Lower lobe of right lung (tissue), 2 donors: ENCODE data around the gene DPCD. TPM values are rescaled to one million over a fixed set of nuclear protein-coding genes. Genes with fewer than 3 reads are reported as not detected.
A peak's percentile ranks its signal among the peaks of the same experiment; 100 is the strongest.

Source experiments
- ATAC-seq, 2 donors: fragments of 200-7000 bp; cut with Tn5 transposase; one replicate each; pipeline ENCODE4 v1.9.1; 2020 to 2022; ENCODE audit warnings: mild to moderate bottlenecking in 2 of 2, moderate library complexity in 2 of 2
- DNase-seq: peaks from one replicate; pipeline ENCODE4 v3.0.0-alpha.2; 2020
- H3K27ac ChIP-seq: fragments of 200-600 bp; one replicate; pipeline ENCODE4 v1.8.0; 2022
- H3K27me3 ChIP-seq: fragments of 200-600 bp; one replicate; pipeline ENCODE4 v1.8.0; 2022; ENCODE audit warnings: low read depth
- H3K36me3 ChIP-seq: fragments of 200-600 bp; one replicate; pipeline ENCODE4 v1.8.0; 2022; ENCODE audit warnings: mild to moderate bottlenecking
- H3K4me1 ChIP-seq: fragments of 200-600 bp; one replicate; pipeline ENCODE4 v1.8.0; 2022
- H3K4me3 ChIP-seq: fragments of 200-600 bp; one replicate; pipeline ENCODE4 v1.8.0; 2022; ENCODE audit warnings: mild to moderate bottlenecking
- H3K9me3 ChIP-seq: fragments of 200-600 bp; one replicate; pipeline ENCODE4 v1.8.0; 2022
- intact Hi-C: fragments of 100-400 bp; cut with DNase I; formaldehyde crosslinking; loops from one replicate; pipeline ENCODE4 v1.11.0; 2022
- long read RNA-seq: library from polyadenylated mRNA; unstranded; transcript quantifications from one replicate; pipeline ENCODE4 v2.0.0, GENCODE V29; 2021
- total RNA-seq: library from RNA; stranded (reverse); fragmentation: NEBNext Ultra II Directional; extraction: Animal tissue kit (Norgen Biotek cat#: 25700); gene quantifications from one replicate; pipeline ENCODE4 v1.2.1, GENCODE V29; 2021
- TF ChIP-seq, protein P1 (sequence below): fragments of 200-600 bp; IDR thresholded peaks from one replicate; pipeline ENCODE4 v1.8.0; 2022; ENCODE audit warnings: antibody characterized with exemption, mild to moderate bottlenecking
- donor health status: DM: no; HTN: yes; CAD: no; lungs with severe emphysema.

DPCD gene
- 12.9 TPM for total RNA-seq
- long read RNA-seq, transcript DPCD-202 (6 exons, 858 nt) = major isoform, 20 of 35 reads
- long read RNA-seq, partial matches to known transcripts = 2 of 35 reads
- long read RNA-seq, other reads (novel, unspliced or antisense) = 13 of 35 reads

DNA sequence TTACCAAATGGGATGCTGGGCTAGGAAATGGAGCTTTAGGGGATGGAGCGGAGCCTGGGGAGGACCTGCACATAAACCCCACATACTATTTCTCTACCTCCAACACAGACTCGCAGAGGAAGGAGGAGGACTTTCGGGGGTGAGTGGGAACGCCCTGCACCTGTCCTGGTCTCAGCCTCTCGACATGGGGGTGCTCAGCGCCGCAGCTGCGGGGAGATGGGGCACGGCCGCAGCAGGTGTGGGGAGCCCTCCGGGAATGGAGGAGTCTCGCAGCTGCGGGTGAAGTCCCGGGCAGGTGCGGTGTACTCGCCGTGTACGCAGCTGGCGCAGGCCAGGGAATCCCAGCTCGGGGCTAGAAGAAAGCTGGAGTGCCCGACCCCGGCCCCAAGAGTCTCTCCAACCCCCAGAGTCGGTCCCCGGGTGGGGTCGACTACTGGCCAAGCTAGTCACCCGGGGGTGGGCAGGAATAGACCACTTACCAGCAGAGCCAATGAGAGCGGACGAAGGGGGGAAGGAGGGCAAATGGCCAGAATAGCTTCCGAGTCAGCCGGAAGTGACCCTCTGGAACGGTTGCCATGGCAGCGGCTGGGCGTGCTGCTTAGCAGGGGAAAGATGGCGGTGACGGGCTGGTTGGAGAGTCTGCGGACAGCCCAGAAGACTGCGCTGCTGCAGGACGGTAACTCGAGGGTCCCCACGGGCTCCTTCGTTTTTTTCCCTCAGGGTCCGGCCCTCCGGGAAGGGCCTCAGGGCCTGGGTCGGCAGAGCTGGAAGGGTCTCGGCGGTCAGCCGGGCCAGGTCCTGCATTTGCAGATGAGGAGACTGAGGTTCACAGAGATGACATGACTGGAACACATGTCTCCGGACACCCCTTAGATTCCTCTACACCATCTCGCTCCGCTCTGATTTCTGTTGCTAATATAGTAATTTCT is at the start of gene DPCD, which contains the start of gene POLL:
Gene DPCD (plus strand): TSS at position 597 of the 929 bp plus-strand sequence. CDS start 16 bp downstream, at position 613.
Gene POLL (minus strand): TSS at position 533 of the 929 bp plus-strand sequence. CDS start 897 bp downstream, outside the sequence.
- Histone ChIP-seq H3K27ac (peak within 1 kb of the TSS; percentile 76), H3K36me3 (peaks cover 28% of the 10 kb centered on the region), H3K4me1 (peaks cover 32% of the 10 kb centered on the region), H3K27me3 (no peaks in the 10 kb centered on the region), H3K9me3 (no peaks in the 10 kb centered on the region), H3K4me3 (peak within 1 kb of the TSS; percentile 86)
- DNase-seq (peak; percentile 98), ATAC-seq (peak; percentile 94 to 99)
- TF ChIP-seq, protein P1, sequence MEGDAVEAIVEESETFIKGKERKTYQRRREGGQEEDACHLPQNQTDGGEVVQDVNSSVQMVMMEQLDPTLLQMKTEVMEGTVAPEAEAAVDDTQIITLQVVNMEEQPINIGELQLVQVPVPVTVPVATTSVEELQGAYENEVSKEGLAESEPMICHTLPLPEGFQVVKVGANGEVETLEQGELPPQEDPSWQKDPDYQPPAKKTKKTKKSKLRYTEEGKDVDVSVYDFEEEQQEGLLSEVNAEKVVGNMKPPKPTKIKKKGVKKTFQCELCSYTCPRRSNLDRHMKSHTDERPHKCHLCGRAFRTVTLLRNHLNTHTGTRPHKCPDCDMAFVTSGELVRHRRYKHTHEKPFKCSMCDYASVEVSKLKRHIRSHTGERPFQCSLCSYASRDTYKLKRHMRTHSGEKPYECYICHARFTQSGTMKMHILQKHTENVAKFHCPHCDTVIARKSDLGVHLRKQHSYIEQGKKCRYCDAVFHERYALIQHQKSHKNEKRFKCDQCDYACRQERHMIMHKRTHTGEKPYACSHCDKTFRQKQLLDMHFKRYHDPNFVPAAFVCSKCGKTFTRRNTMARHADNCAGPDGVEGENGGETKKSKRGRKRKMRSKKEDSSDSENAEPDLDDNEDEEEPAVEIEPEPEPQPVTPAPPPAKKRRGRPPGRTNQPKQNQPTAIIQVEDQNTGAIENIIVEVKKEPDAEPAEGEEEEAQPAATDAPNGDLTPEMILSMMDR = no peak
- intact Hi-C loops = no loop called here

DNA sequence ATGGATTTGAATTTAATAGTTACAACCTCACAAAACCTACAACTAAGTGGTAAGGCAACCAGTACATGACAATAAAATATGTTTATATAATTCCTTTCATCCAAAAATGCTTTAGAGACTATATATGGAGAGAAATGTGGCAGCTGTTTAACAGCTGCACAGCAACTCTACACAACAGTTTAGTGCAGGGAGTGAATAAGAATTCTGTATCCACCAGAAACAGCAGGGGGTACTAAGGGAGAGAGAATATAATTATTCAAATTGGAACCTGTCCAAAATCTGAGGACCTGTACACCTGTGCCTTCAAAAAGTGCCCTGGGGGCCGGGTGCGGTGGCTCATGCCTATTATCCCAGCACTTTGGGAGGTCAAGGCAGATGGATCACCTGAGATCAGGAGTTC is 49.7 kb upstream of the DPCD start:
- Histone ChIP-seq H3K4me1 (peaks cover 4% of the 10 kb centered on the region), H3K4me3 (no peak overlapping the region), H3K27me3 (no peaks in the 10 kb centered on the region), H3K27ac (no peak overlapping the region), H3K36me3 (peaks cover 41% of the 10 kb centered on the region), H3K9me3 (no peaks in the 10 kb centered on the region)
- ATAC-seq (no peak), DNase-seq (no peak)
- TF ChIP-seq, protein P1 = no peak
- intact Hi-C loops = no loop called here

DNA sequence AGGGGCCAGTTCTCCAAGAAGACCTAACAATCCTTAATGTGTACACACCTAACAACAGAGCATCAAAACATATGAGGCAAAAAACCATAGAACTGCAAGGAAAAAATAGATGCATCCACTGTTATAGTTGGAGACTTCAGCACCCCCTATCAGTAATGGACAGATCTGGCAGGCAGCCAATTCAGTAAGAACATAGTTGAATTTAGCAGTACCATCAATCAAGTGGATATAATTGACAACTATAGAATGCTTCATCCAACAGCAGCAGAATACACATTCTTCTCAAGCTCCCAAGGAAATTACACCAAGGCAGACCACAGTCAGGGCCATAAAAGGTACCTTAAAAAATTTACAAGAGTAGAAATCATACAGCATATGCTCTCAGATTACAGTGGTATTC is 42.2 kb upstream of the DPCD start:
- no peak for ATAC-seq
- Histone ChIP-seq H3K9me3 (no peaks in the 10 kb centered on the region), H3K27me3 (no peaks in the 10 kb centered on the region), H3K36me3 (peaks cover 7% of the 10 kb centered on the region), H3K4me3 (no peak overlapping the region), H3K4me1 (no peaks in the 10 kb centered on the region), H3K27ac (no peak overlapping the region)
- no peak for DNase-seq
- intact Hi-C loops = no loop called here
- TF ChIP-seq, protein P1 = no peak

DNA sequence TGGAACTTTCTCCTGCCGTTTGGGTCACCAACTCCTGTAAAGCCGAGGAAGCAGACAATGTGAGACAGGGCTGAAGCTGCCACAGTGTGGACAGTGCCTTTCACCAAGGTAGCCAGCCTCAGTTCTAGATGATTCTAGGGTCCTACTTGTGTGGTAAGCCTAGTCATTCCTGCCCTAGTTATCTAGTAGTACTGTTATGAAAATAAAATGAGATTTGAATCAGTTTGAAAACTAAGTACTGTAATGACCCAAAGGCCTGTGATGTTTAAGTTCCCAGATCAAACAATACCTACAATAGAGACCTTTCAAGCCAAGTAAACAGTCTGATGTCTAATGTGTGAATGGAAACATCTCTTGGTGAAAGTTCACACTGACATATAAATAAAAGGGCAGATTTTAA is 37.2 kb upstream of the DPCD start:
- peaks cover 39% of the 10 kb centered on the region for H3K36me3 ChIP-seq
- no peak for DNase-seq
- intact Hi-C loops = no loop called here
- H3K27me3 ChIP-seq = no peaks in the 10 kb centered on the region
- ATAC-seq = no peak
- TF ChIP-seq, protein P1 = no peak
- H3K9me3 ChIP-seq = no peaks in the 10 kb centered on the region
- H3K4me3 ChIP-seq = no peak overlapping the region
- no peaks in the 10 kb centered on the region for H3K4me1 ChIP-seq
- H3K27ac ChIP-seq = no peak overlapping the region

DNA sequence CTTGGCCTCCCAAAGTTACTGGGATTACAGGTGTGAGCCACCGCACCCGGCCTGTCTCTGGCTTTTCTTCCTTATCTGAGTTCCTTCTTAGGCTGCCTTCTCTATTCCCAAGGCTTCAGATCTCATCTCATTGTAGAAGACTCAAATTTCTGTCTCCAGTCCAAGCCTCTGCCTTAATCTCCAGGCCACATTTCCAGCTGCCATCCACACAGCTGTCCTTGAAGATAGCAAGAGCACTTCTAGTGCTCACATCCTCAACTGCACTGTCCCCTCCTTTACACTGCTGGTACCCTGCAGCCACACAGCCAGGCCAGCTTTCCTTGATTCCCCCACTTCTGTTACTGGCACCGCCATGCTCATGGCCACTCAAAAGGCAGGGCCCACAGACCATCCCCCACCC is 35.7 kb upstream of the DPCD start:
- TF ChIP-seq, protein P1 = no peak
- DNase-seq (no peak), ATAC-seq (no peak)
- Histone ChIP-seq H3K4me3 (no peak overlapping the region), H3K9me3 (no peaks in the 10 kb centered on the region), H3K27me3 (no peaks in the 10 kb centered on the region), H3K36me3 (peaks cover 39% of the 10 kb centered on the region), H3K27ac (no peak overlapping the region), H3K4me1 (no peaks in the 10 kb centered on the region)
- intact Hi-C loops = no loop called here
